GM19438 (cell line): ENCODE data around the gene TRIP11.

Source experiments
- ATAC-seq: cut with Tn5 transposase; IDR thresholded peaks from one replicate; pipeline ENCODE4 v1.9.1; 2021; ENCODE audit warnings: low read depth; ENCODE audit not compliant: unreplicated experiment

The TRIP11 gene

DNA sequence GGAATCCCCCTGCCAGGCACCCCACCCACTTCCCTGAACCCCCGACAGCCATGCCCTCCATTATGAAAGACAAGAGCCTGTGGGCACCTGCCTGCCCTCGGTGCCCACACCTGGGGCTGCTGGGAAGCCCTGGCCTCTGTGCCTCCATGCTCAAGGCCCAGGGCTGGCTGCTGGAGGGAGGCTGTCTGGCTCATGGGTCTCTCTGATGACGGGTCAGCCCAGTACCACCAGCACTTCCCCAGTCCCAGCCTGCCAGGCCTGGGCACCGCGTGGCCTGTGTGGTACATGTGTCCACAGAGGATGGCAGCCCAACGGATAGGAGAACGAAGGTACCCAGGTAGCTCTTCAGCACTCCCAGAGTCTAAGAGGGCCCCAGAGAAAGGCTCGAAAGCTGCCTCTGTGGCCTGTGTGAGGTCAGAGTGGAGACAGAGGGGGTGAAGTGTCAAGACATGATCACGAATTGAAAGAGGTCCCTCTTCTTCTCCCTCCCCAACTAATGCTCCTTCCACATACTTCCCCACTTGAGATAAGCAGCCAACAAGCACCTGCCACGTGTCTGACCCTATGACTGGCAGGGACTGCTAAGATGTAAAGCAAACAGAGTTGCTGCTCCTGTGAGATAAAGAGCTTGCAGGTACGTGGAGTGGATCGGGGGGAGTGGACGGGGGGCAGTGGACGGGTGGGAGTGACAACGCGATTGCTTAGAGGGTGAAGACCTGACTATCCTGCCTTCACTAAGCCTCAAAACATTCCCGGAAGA is 113.5 kb downstream of the TRIP11 start:
- ATAC-seq = no peak

DNA sequence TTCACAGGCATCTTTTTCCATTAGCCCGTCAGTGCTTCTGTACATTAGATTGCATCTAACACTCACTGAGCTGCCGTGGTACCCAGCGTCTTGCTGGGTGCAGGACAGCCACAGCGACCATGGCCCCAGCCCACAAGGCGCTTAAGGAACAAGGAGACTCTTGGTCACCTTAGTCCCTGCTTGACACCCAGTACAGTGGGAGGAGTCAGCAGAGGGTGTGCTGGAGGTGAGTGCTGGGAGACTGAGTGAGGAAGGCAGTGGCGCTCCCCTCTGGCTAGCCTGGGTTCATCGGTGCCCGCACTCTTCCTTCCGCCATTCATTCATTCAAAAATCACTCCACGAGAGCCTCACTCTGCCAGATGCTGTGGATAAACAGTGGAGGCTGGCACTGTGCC is 114.1 kb downstream of the TRIP11 start:
- ATAC-seq = no peak

DNA sequence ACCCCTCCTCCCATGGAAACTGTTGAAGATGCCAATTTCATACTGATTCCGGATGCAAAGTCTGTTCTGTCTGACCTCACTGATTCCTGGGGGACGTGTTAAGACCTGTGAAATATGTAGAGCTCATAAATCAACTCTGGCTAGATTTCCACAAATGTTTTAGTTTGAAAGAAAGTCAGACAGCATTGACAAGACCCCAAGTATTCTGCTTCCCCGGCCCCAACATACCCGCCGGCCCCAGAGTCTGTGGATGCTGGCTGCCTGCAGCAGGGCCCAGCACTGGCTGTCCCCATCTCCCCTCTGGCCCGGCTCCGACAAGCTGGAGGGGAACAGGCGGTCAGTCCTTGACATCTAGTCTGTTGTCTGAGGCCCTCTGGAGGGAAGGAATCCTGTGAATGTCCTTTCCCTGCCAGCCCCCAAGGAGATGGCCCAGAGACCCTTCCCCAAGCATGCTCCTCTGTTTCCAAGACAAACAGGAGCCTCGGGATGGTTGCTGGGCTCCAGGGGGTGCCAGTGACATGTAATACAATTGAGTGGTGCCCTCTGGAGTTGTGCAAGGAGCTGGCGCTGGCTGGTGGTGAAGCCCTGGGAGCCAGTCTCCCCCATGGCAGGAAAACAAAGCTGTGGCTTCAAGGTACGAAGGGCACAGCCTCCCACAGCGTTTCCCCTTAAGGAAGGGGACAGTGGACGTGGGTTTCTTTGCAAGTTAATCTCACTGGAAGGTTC is 114.7 kb downstream of the TRIP11 start:
- no peak for ATAC-seq

DNA sequence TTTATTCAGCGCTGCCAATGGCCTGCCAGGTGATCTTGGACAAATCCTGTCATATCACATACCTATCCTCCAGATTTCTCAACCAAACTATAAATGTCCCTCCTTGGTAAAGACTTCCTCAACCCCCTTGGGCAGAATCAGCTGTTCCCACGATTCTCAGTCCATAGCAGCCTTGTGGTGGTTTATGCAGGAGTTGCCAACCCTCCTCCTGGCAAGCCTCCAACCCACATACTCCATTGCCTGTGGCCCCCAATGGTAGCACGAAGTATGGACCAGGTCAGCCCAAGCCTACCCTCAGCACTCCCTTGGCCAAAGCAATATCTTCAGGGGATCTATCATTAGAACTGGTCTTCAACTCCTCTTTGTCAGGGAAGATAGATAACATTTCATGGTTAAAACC is 119.3 kb downstream of the TRIP11 start:
- no peak for ATAC-seq

DNA sequence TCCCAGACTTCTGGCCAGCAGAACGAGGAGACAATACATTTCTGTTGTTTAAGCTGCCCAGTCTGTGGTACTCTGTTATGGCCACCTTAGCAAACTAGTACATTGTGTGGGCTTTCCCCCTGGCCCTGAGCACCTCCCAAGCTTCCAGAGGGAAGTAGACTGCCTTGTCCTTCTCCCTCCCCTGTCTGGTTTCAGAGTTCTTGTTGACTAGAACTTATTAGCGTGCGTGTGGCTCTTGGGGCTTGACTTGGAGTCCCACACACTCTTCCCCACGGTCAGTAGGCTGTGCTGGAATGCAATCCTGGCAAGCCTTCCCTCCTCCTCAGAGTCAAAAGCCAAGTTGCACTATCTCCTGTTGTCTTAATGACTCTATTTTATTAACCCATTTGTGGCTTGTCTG is 120.0 kb downstream of the TRIP11 start:
- no peak for ATAC-seq

DNA sequence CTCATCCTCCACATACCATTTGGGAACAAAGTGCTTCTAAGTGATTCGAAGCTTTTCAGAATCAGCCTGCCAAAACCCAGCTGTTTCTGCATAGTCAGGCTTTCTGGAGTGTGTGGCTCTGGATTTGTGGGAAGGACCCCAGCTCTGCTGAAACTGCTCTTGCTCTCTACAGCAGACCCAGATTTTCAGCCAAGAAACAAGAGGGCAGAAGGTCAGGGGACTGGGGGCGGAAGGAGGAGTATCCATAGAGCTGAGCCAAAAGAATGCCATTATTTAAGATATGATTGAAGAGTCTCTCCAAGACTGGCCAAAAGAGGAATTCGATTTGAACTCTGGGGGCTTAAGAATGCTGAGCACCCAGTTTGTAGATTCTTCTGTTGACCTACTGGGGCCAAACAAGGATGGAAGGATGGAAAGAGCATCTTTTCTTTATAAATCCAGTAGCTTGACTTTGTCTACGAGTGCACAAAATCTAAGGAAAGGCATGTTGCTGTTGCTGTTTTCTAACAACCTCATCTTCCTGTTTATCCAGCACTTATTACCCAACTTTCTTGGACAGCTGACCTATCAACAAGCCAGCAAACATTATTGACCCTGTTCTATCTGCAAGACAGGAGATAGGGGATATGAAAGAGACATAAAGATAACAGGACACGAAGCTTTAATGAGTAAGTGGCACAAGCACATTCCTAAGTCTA is 121.5 kb downstream of the TRIP11 start:
- no peak for ATAC-seq
